Endothelial cell of umbilical vein (primary cell): ENCODE measurements around the gene HOXA11. TPM values are rescaled to one million over a fixed set of nuclear protein-coding genes. Genes with fewer than 3 reads are reported as not detected.

Experiments used
- BruUV-seq: library from RNA; stranded (reverse); fragments of 400-500 nt; replicated peaks from 2 replicates; lab custom pipeline; 2021; lab: Mats Ljungman, UMichigan
- CTCF ChIA-PET: fragments of 300-600, 350-600 bp; sonication (Branson Sonifier 250); formaldehyde crosslinking; loops from one replicate; lab custom pipeline; 2021; ENCODE audit warnings: antibody characterized with exemption, inconsistent platforms; lab: Charles Lee
- POLR2A ChIA-PET: fragments of 300-600, 350-600 bp; sonication (Branson Sonifier 250); formaldehyde crosslinking; loops from one replicate; lab custom pipeline; 2021; ENCODE audit warnings: antibody characterized with exemption, inconsistent platforms; lab: Charles Lee
- DNase-seq: peaks from one replicate; pipeline ENCODE4 v3.0.0-alpha.2; 2011; ENCODE audit warnings: low read depth, low spot score
- FAIRE-seq: peaks from 2 replicates; lab custom pipeline; 2011; peaks lifted over from hg19 to GRCh38; lab: Jason Lieb, UNC
- H2AFZ ChIP-seq: 2 replicates; pipeline ENCODE4 v1.6.0; 2012; ENCODE audit warnings: low read depth, low read length, control low read depth, inconsistent platforms
- H3K27ac ChIP-seq: 2 replicates; pipeline ENCODE4 v1.5.1; 2011; ENCODE audit warnings: low read depth, mild to moderate bottlenecking, control low read depth, low read length, moderate library complexity; ENCODE audit not compliant: insufficient read depth
- H3K27me3 ChIP-seq, 2 experiments: 2 replicates each; pipeline versions ENCODE4 v1.6.0 to v1.6.1; 2011; ENCODE audit warnings: low read length in 2 of 2, mixed read lengths in 1 of 2; ENCODE audit not compliant: control insufficient read depth in 2 of 2, insufficient read depth in 2 of 2
- H3K36me3 ChIP-seq, 2 experiments: 2 replicates in 1 of 2; 3 replicates in 1 of 2; pipeline ENCODE4 v1.5.1; 2011; ENCODE audit warnings: low read length in 2 of 2, mild to moderate bottlenecking in 1 of 2, moderate library complexity in 1 of 2; ENCODE audit not compliant: control insufficient read depth in 2 of 2, insufficient read depth in 2 of 2; ENCODE audit errors: extremely low read depth in 1 of 2
- H3K4me1 ChIP-seq: 3 replicates; pipeline ENCODE4 v1.5.1; 2011; ENCODE audit warnings: mild to moderate bottlenecking, low read length; ENCODE audit not compliant: control insufficient read depth, insufficient read depth; ENCODE audit errors: extremely low read depth
- H3K4me2 ChIP-seq: 2 replicates; pipeline ENCODE4 v1.6.1; 2011; ENCODE audit warnings: low read length, control low read depth, mixed read lengths; ENCODE audit not compliant: insufficient read depth
- H3K4me3 ChIP-seq, 3 experiments: fragments of 200-600 bp in 1 of 3; sonication (generic), shearing (Covaris generic) in 1 of 3; replicated peaks in 1 of 3; 2 replicates each; pipeline ENCODE4 v1.5.1; 2011 to 2016; ENCODE audit warnings: control low read depth in 3 of 3, low read length in 3 of 3, mild to moderate bottlenecking in 2 of 3, inconsistent platforms in 1 of 3, low read depth in 1 of 3, moderate library complexity in 1 of 3; ENCODE audit not compliant: insufficient read depth in 1 of 3
- H3K79me2 ChIP-seq: 2 replicates; pipeline ENCODE4 v1.6.0; 2012; ENCODE audit warnings: low read length, inconsistent platforms; ENCODE audit not compliant: control insufficient read depth, insufficient read depth
- H3K9ac ChIP-seq: replicated peaks from 2 replicates; pipeline ENCODE3; 2011; ENCODE audit warnings: low read length, control low read depth; ENCODE audit not compliant: insufficient read depth; ENCODE audit errors: extremely low read depth
- H3K9me1 ChIP-seq: replicated peaks from 3 replicates; pipeline ENCODE4 v1.6.0; 2011; ENCODE audit warnings: mild to moderate bottlenecking, low read length; ENCODE audit not compliant: control insufficient read depth, insufficient read depth; ENCODE audit errors: extremely low read depth
- H3K9me3 ChIP-seq: replicated peaks from 2 replicates; pipeline ENCODE4 v1.5.1; 2012; ENCODE audit warnings: low read length, inconsistent platforms; ENCODE audit not compliant: control insufficient read depth, insufficient read depth
- H4K20me1 ChIP-seq: replicated peaks from 2 replicates; pipeline ENCODE3; 2011; ENCODE audit warnings: mild to moderate bottlenecking, low read length; ENCODE audit not compliant: control insufficient read depth, insufficient read depth; ENCODE audit errors: extremely low read depth
- CTCF ChIP-seq, 2 donors: IDR thresholded peaks; 1 replicate in 1 of 2; 2 replicates in 1 of 2; pipeline ENCODE4 v1.5.1; 2011; ENCODE audit warnings: low read length in 2 of 2, mild to moderate bottlenecking in 2 of 2, moderate library complexity in 2 of 2, control low read depth in 1 of 2, inconsistent platforms in 1 of 2, low read depth in 1 of 2; ENCODE audit not compliant: insufficient read depth in 1 of 2; ENCODE audit errors: extremely low read depth in 1 of 2
- EZH2 ChIP-seq: IDR thresholded peaks from 2 replicates; pipeline ENCODE4 v1.6.1; 2012; ENCODE audit warnings: borderline replicate concordance, low read depth, mild to moderate bottlenecking, moderate library complexity, low read length, inconsistent platforms; ENCODE audit not compliant: severe bottlenecking
- FOS ChIP-seq: IDR thresholded peaks from 2 replicates; pipeline ENCODE4 v1.6.1; 2011; ENCODE audit warnings: mild to moderate bottlenecking, low read length, moderate library complexity, borderline replicate concordance; ENCODE audit not compliant: insufficient read depth
- GATA2 ChIP-seq: IDR thresholded peaks from 2 replicates; pipeline ENCODE4 v1.7.0; 2011; ENCODE audit warnings: low read depth, mild to moderate bottlenecking, moderate library complexity, mixed read lengths, low read length; ENCODE audit not compliant: insufficient read length, insufficient read depth
- JUN ChIP-seq: IDR thresholded peaks from 2 replicates; pipeline ENCODE4 v1.6.1; 2011; ENCODE audit warnings: borderline replicate concordance, low read depth; ENCODE audit not compliant: insufficient read length, insufficient read depth
- MAX ChIP-seq: IDR thresholded peaks from 2 replicates; pipeline ENCODE4 v1.6.1; 2011; ENCODE audit not compliant: insufficient read depth, insufficient read length
- MYC ChIP-seq: IDR thresholded peaks from one replicate; pipeline ENCODE4 v1.6.1; 2011; ENCODE audit warnings: mild to moderate bottlenecking, low read depth, low read length
- POLR2A ChIP-seq: IDR thresholded peaks from 2 replicates; pipeline ENCODE4 v1.6.1; 2012; ENCODE audit warnings: low read depth, mild to moderate bottlenecking, control low read depth, low read length
- POLR2AphosphoS5 ChIP-seq: IDR thresholded peaks from 2 replicates; pipeline ENCODE4 v1.6.1; 2012; ENCODE audit warnings: low read depth, mild to moderate bottlenecking, control low read depth, low read length, moderate library complexity; ENCODE audit not compliant: insufficient read depth
- dilution Hi-C: fragments of 300-500 bp; cut with MboI; formaldehyde crosslinking; loops from one replicate; pipeline ENCODE4 v1.15.0; 2019; ENCODE audit warnings: low sequenced_read_pairs; ENCODE audit not compliant: extremely low pct_ligation_motif_present
- intact Hi-C: fragments of 100-400 bp; cut with micrococcal nuclease; formaldehyde crosslinking; loops from one replicate; pipeline ENCODE4 v1.10.0; 2022
- polyA plus RNA-seq, 4 experiments: library from polyadenylated mRNA; depleted of rRNA in 3 of 4; stranded (reverse) in 3 of 4; unstranded in 1 of 4; fragments of >200 nt; gene quantifications; 2 replicates each; pipeline versions ENCODE4 v1.2.1 to v1.2.3, GENCODE V29; 2011 to 2012; ENCODE audit warnings: missing spikeins in 1 of 4
- total RNA-seq: library from RNA; stranded (reverse); gene quantifications from 2 replicates; pipeline ENCODE4 v1.2.3, GENCODE V29; 2021

The HOXA11 gene
- total and polyA plus RNA-seq, 2 donors (not counting 3 experiments of a cell fraction or from before 2014, with no cell fraction given) = 10.4 to 16.7 TPM

- Histone ChIP-seq H3K4me2 (peak overlapping the region; percentile 78), H3K9me3 (no peaks in the 10 kb centered on the region), H3K79me2 (peaks cover 96% of the 10 kb centered on the region), H3K36me3 (peaks cover 0 to 12% of the 10 kb centered on the region in 2 experiments), H2AFZ (no peak overlapping the region), H3K27me3 (no peaks in the 10 kb centered on the region), H3K4me3 (peak overlapping the region; percentile 9 to 85 (median 54)), H3K4me1 (peaks cover 65% of the 10 kb centered on the region), H3K9ac (peak overlapping the region; percentile 65), H3K27ac (peak overlapping the region; percentile 67), H3K9me1 (no peaks in the 10 kb centered on the region), H4K20me1 (no peaks in the 10 kb centered on the region)
- ChIA-PET CTCF (interaction anchor here (0.6 to 5.6 kb wide), 10 partner anchors 8 to 778 kb away, joined by 3 to 83 read pairs (median 6); partner anchors contain the start of gene HOXA9), POLR2A (interaction anchor here (0.7 to 1.3 kb wide), 4 partner anchors 11 to 947 kb away, joined by 3 to 8 read pairs (median 3); partner anchors contain the start of gene CBX3)
- peak; percentile 76 for DNase-seq
- dilution Hi-C loops (no loop called here), intact Hi-C loops (no loop called here)
- no peak for TF ChIP-seq JUN
- TF ChIP-seq MAX = no peak
- TF ChIP-seq CTCF (IDR thresholded peaks at IDR 0.05; ENCODE audit: extremely low read depth in 1 of 2, insufficient read depth in 1 of 2, low read depth in 1 of 2, low read length in 2 of 2) = no peak
- no peak for TF ChIP-seq MYC
- no peak for TF ChIP-seq POLR2A
- TF ChIP-seq POLR2AphosphoS5 = no peak
- TF ChIP-seq GATA2 = no peak
- TF ChIP-seq EZH2 = no peak
- no peak for TF ChIP-seq FOS
- FAIRE-seq = no peak
- no TSS peak for BruUV-seq
Observed at GRCh38 chr7:27148031-27148755, 36.8 kb downstream of the HOXA11 start.
